ENCODE data around the gene ITK.

The ITK gene

GRCh38 chr5:157215514-157216167, 35.0 kb downstream of the ITK start:
- no peak for DNase-seq (ENCODE audit: low read depth)
- TF ChIP-seq CTCF (IDR thresholded peaks at IDR 0.05; ENCODE audit: low read length, missing control alignments) = no peak
- no peak overlapping the region for H3K4me3 ChIP-seq (replicated peaks; ENCODE audit: low read depth, low read length)

GRCh38 chr5:157216391-157217142, 35.9 kb downstream of the ITK start:
- no peak for DNase-seq (ENCODE audit: low read depth)
- TF ChIP-seq CTCF (IDR thresholded peaks at IDR 0.05; ENCODE audit: low read length, missing control alignments) = no peak
- H3K4me3 ChIP-seq (replicated peaks; ENCODE audit: low read depth, low read length) = no peak overlapping the region

- no peak for DNase-seq (ENCODE audit: low read depth)
- H3K4me3 ChIP-seq (replicated peaks; ENCODE audit: low read depth, low read length) = no peak overlapping the region
- TF ChIP-seq CTCF (IDR thresholded peaks at IDR 0.05; ENCODE audit: low read length, missing control alignments) = no peak
These were observed 36.8 kb downstream of the ITK start for GRCh38 chr5:157217289-157218024.

GRCh38 chr5:157219491-157220271, 39.0 kb downstream of the ITK start:
- no peak for DNase-seq (ENCODE audit: low read depth)
- no peak for TF ChIP-seq CTCF (IDR thresholded peaks at IDR 0.05; ENCODE audit: low read length, missing control alignments)
- no peak overlapping the region for H3K4me3 ChIP-seq (replicated peaks; ENCODE audit: low read depth, low read length)

GRCh38 chr5:157221959-157222358, 41.3 kb downstream of the ITK start:
- no peak for DNase-seq (ENCODE audit: low read depth)
- no peak overlapping the region for H3K4me3 ChIP-seq (replicated peaks; ENCODE audit: low read depth, low read length)
- no peak for TF ChIP-seq CTCF (IDR thresholded peaks at IDR 0.05; ENCODE audit: low read length, missing control alignments)

- TF ChIP-seq CTCF (IDR thresholded peaks at IDR 0.05; ENCODE audit: low read length, missing control alignments) = no peak
- DNase-seq (ENCODE audit: low read depth) = no peak
- no peak overlapping the region for H3K4me3 ChIP-seq (replicated peaks; ENCODE audit: low read depth, low read length)
These were observed 42.0 kb downstream of the ITK start for GRCh38 chr5:157222506-157223230.

All from fibroblast of pulmonary artery (primary cell).